A549 treated with RU486 at 1 μM for 4 hours (cell line): ENCODE data around the gene MMP15. TPM values are rescaled to one million over a fixed set of nuclear protein-coding genes. Genes with fewer than 3 reads are reported as not detected.

Source experiments
- total RNA-seq: library from RNA; stranded (reverse); fragments of 200-300 nt; extraction: Qiagen RNA extraction; gene quantifications from 5 replicates; pipeline ENCODE4 v1.2.3, GENCODE V29; 2022; ENCODE audit warnings: low read depth

The MMP15 gene
- 14.1 to 22.2 TPM (median 20.4 TPM) in 5 replicates for total RNA-seq

DNA sequence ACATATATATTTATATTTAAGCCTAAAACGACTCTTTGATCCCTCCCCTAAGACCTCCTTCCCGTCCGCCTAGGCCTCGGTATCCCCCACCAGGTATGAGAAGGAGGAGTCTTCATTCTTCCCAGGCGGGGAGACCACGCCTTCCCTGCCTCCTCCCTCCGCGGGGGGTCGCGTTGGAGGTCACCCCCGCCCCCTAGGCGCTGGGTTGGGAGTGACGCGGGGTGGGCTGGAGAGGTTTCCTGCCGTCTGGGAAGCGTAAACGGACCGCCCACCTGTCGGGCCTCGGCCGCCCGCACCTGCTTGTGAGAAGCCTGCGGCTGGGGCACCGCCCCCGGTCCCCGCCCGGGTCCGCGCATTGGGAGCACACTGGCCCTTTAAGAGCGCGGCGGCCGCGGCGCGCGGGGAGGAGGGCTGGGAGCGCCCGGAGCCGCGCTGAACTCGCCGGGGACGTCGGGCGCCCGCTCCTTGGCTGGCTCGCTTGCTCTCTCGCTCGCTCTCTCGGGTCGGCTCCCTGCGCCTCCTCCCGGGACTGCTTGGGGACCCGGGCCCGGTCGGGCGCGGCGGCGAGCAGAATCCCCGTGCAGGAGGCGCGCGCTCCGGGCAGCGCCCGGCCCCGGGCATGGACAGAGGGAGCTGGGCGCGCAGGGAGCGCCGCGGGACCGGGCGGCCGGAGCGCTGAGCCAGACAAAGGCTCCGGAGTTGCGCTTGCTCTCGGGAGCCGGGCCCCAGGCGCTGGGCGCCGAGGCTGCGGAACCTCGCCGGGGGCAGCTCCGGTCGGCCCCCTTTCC, at the start of gene MMP15:
TSS of gene MMP15 (plus strand) at position 404 of the 788 bp plus-strand sequence. CDS start 597 bp downstream, outside the sequence.

DNA sequence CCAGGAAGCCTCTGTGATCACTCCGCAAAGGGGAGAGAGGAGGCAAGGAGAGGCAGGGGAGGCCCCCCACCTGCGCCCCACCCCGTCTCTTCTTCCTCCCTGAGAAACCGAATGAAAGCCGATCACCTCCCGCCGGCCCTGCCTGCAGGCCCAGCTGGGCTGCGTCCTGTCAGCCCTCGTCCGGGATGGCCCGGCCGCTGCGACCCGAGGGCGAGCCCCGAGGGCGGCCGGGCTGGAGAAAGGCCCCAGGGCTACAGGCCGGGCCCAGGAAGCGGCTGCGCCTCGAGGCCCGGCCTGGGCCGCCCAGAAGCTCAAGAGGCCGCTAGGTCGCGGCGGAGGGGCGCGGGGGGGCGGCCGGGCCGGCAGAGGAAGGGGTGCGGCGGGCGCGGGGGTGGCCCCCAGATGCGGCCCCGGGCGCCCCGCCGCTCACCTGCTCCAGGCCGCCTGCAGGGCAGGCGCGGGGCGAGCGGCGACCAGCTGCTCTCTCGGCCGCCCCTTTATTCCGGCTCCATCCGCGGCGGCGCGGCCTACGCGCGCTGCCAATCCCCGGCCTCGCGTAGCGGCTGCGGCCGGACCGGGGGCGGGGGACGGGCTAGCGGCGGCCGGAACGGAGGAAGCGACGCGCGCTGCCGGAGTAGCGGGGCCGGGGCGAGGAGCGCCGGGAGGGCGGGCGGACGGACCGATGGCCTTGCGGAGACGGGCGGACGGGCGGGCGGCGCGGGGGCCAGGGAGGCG, 25.4 kb upstream of the MMP15 start, which contains the start of gene ZNF319:
TSS of gene ZNF319 (minus strand) at position 702 of the 735 bp plus-strand sequence. CDS start 2,407 bp downstream, outside the sequence.

DNA sequence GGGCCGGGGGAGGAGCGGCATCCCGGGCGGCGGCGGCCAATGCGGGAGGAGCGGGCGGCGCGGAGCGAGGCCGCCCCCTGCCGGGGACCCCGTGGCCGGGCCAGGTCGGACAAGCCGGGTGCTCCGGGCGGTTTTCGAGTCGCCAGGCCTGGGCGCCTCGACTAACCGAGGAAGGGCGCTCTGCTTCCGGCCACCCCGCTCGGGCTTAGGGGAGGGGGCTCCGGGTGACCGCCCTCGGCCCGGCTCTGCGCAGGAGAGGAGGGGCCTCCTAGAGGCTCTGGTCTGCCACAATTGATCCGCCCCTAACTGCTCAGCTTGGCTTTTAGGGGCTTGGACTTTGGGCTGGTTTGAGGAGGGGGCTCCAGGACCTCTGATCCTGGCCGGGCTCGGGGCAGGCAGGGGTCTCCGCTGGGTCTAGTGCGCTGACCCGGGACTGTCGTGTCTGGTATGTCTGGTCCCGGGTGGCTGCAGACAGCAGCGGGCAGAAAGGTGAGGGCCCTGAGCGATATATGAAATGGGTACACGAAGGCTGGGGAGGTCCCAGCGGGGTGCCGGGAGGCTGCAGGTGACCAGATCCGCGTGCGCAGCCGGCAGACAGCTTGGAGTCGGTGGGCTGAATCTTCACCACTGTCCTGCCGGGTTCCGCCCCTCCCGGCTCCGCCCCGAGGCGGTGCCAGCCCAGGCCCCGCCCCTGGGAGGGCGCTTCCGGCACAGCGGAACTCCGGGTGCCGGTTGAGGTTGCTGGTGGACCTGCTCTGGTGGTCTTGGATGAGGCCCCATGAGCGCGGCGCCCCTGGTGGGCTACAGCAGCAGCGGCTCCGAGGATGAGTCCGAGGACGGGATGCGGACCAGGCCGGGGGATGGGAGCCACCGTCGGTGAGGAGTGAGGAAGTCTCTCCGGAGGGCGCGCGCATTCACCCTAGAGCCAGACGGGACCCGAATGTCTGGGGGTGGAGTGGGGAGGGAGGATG, 24.6 kb upstream of the MMP15 start, which contains the start of gene USB1:
TSS of gene USB1 (plus strand) at position 702 of the 971 bp plus-strand sequence. CDS start at position 779, 77 bp downstream.

Other genes starting within 250 kb of the MMP15 start
- gene KIFC3, start 223.3 kb upstream of the MMP15 start, total RNA-seq: 138 to 197 TPM (median 184 TPM) in 5 replicates
- gene CNGB1, start 54.6 kb upstream of the MMP15 start, total RNA-seq: 0.07 to 0.25 TPM (median 0.13 TPM) in 5 replicates
- 10.0 to 19.6 TPM (median 15.4 TPM) in 5 replicates for gene ZNF319, start 25.1 kb upstream of the MMP15 start, total RNA-seq
- 84.1 to 99.9 TPM (median 92.9 TPM) in 5 replicates for gene USB1, start 24.3 kb upstream of the MMP15 start, total RNA-seq
- gene CFAP20, start 103.6 kb downstream of the MMP15 start, total RNA-seq: 54.3 to 61.3 TPM (median 57.0 TPM) in 5 replicates
- 53.1 to 67.8 TPM (median 56.1 TPM) in 5 replicates for gene CSNK2A2, start 172.4 kb downstream of the MMP15 start, total RNA-seq